Fibroblast of lung (primary cell): ENCODE data around the gene PIK3CD. TPM values are rescaled to one million over a fixed set of nuclear protein-coding genes. Genes with fewer than 3 reads are reported as not detected.

Source experiments
- DNase-seq, 2 donors: peaks; one replicate each; pipeline versions ENCODE4 v3.0.0 to v3.0.0-alpha.2; 2010; ENCODE audit warnings: low read depth in 2 of 2
- H2AFZ ChIP-seq: 2 replicates; pipeline ENCODE4 v1.5.1; 2012; ENCODE audit warnings: low read length, control low read depth, inconsistent platforms
- H3K27ac ChIP-seq: 2 replicates; pipeline ENCODE4 v1.5.1; 2011; ENCODE audit warnings: low read length, control low read depth; ENCODE audit not compliant: insufficient read depth
- H3K27me3 ChIP-seq: 2 replicates; pipeline ENCODE4 v1.5.1; 2011; ENCODE audit warnings: mild to moderate bottlenecking, low read length; ENCODE audit not compliant: control insufficient read depth, insufficient read depth
- H3K36me3 ChIP-seq: 2 replicates; pipeline ENCODE4 v1.5.1; 2011; ENCODE audit warnings: low read length; ENCODE audit not compliant: control insufficient read depth, insufficient read depth
- H3K4me1 ChIP-seq: 2 replicates; pipeline ENCODE4 v1.5.1; 2011; ENCODE audit warnings: low read length; ENCODE audit not compliant: control insufficient read depth, insufficient read depth; ENCODE audit errors: extremely low read depth
- H3K4me2 ChIP-seq: 2 replicates; pipeline ENCODE4 v1.5.1; 2011; ENCODE audit warnings: low read length, control low read depth; ENCODE audit not compliant: insufficient read depth; ENCODE audit errors: extremely low read depth
- H3K4me3 ChIP-seq, 4 experiments: fragments of 200-600 bp in 1 of 4; sonication (generic) in 1 of 4; replicated peaks in 1 of 4; 2 replicates each; pipeline ENCODE4 v1.5.1; 2011 to 2016; ENCODE audit warnings: low read length in 4 of 4, low read depth in 3 of 4, mild to moderate bottlenecking in 3 of 4, control low read depth in 2 of 4, inconsistent platforms in 1 of 4, mixed read lengths in 1 of 4; ENCODE audit not compliant: insufficient read depth in 1 of 4; ENCODE audit errors: control extremely low read depth in 1 of 4
- H3K79me2 ChIP-seq: 2 replicates; pipeline ENCODE4 v1.5.1; 2012; ENCODE audit warnings: mild to moderate bottlenecking, low read length, inconsistent platforms; ENCODE audit not compliant: control insufficient read depth, insufficient read depth
- H3K9ac ChIP-seq: 2 replicates; pipeline ENCODE4 v1.5.1; 2011; ENCODE audit warnings: mild to moderate bottlenecking, low read length, control low read depth; ENCODE audit not compliant: insufficient read depth
- H3K9me3 ChIP-seq: 2 replicates; pipeline ENCODE4 v1.5.1; 2012; ENCODE audit warnings: low read depth, low read length; ENCODE audit not compliant: control insufficient read depth, insufficient read depth
- H4K20me1 ChIP-seq: 2 replicates; pipeline ENCODE4 v1.5.1; 2011; ENCODE audit warnings: low read length; ENCODE audit not compliant: control insufficient read depth, insufficient read depth; ENCODE audit errors: extremely low read depth
- EZH2 ChIP-seq: IDR thresholded peaks from 2 replicates; pipeline ENCODE4 v1.5.1; 2012; ENCODE audit warnings: low read length, control low read depth, mild to moderate bottlenecking; ENCODE audit errors: missing control alignments
- polyA plus RNA-seq, 2 donors: library from polyadenylated mRNA; depleted of rRNA in 1 of 2; stranded (reverse) in 1 of 2; unstranded in 1 of 2; fragments of >200 nt; gene quantifications; 2 replicates each; pipeline ENCODE4 v1.2.1, GENCODE V29; 2011 to 2012; ENCODE audit warnings: missing spikeins in 1 of 2
- total RNA-seq: library from RNA; depleted of rRNA; stranded (reverse); fragments of >200 nt; gene quantifications from 2 replicates; pipeline ENCODE4 v1.2.1, GENCODE V29; 2014
- TF ChIP-seq, protein P1 (sequence below), 2 donors: IDR thresholded peaks in 1 of 2; conservative IDR thresholded peaks in 1 of 2; 1 replicate in 1 of 2; 2 replicates in 1 of 2; pipeline ENCODE4 v1.5.1; 2011 to 2012; ENCODE audit warnings: low read length in 2 of 2, control low read depth in 1 of 2, inconsistent platforms in 1 of 2, low read depth in 1 of 2, mild to moderate bottlenecking in 1 of 2

PIK3CD gene
- total and polyA plus RNA-seq, 2 donors (not counting 1 experiment from before 2014, with no cell fraction given): 2.8 to 6.4 TPM

GRCh38 chr1:9705337-9706093, 54.0 kb downstream of the PIK3CD start:
- Histone ChIP-seq H2AFZ (no peak overlapping the region), H3K27me3 (no peaks in the 10 kb centered on the region), H3K9ac (no peak overlapping the region), H3K9me3 (no peaks in the 10 kb centered on the region), H3K4me2 (no peak overlapping the region), H3K27ac (no peak overlapping the region), H3K36me3 (no peaks in the 10 kb centered on the region), H4K20me1 (no peaks in the 10 kb centered on the region), H3K4me1 (peaks cover 5% of the 10 kb centered on the region), H3K79me2 (no peaks in the 10 kb centered on the region), H3K4me3 (no peak overlapping the region)
- DNase-seq: peak in 1 of 2 donors; percentile 72
- TF ChIP-seq EZH2: no peak
- TF ChIP-seq, protein P1, sequence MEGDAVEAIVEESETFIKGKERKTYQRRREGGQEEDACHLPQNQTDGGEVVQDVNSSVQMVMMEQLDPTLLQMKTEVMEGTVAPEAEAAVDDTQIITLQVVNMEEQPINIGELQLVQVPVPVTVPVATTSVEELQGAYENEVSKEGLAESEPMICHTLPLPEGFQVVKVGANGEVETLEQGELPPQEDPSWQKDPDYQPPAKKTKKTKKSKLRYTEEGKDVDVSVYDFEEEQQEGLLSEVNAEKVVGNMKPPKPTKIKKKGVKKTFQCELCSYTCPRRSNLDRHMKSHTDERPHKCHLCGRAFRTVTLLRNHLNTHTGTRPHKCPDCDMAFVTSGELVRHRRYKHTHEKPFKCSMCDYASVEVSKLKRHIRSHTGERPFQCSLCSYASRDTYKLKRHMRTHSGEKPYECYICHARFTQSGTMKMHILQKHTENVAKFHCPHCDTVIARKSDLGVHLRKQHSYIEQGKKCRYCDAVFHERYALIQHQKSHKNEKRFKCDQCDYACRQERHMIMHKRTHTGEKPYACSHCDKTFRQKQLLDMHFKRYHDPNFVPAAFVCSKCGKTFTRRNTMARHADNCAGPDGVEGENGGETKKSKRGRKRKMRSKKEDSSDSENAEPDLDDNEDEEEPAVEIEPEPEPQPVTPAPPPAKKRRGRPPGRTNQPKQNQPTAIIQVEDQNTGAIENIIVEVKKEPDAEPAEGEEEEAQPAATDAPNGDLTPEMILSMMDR (conservative IDR thresholded peaks at IDR 0.05 in 1 of 2, IDR thresholded peaks at IDR 0.05 in 1 of 2; ENCODE audit: low read depth in 1 of 2, low read length in 2 of 2): no peak

DNA sequence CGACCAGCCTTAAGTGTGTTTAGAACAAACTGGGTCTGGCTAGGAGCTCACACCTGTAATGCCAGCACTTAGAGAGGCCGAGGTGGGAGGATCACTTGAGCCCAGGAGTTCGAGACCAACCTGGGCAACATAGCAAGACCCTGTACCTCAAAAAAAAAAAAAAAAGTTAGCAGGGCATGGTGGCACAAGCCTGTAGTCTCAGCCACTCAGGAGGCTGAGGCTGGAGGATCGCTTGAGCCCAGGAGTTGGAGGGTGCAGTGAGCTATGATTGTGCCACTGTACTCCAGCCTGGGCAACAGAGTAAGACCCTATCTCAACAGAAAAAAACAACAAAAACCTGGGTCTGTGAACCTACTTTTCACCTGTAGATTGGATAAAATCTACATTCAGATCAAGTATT, 54.6 kb downstream of the PIK3CD start:
- Histone ChIP-seq H3K9me3 (no peaks in the 10 kb centered on the region), H3K4me1 (peaks cover 3% of the 10 kb centered on the region), H3K36me3 (no peaks in the 10 kb centered on the region), H3K27ac (no peak overlapping the region), H3K4me3 (no peak overlapping the region), H3K4me2 (no peak overlapping the region), H3K79me2 (no peaks in the 10 kb centered on the region), H3K27me3 (no peaks in the 10 kb centered on the region), H3K9ac (no peak overlapping the region), H2AFZ (no peak overlapping the region), H4K20me1 (no peaks in the 10 kb centered on the region)
- DNase-seq: no peak
- TF ChIP-seq EZH2: no peak
- TF ChIP-seq, protein P1 (conservative IDR thresholded peaks at IDR 0.05 in 1 of 2, IDR thresholded peaks at IDR 0.05 in 1 of 2; ENCODE audit: low read depth in 1 of 2, low read length in 2 of 2): no peak

- DNase-seq: no peak
- Histone ChIP-seq H3K4me3 (no peak overlapping the region), H3K36me3 (no peaks in the 10 kb centered on the region), H3K9me3 (no peaks in the 10 kb centered on the region), H3K9ac (no peak overlapping the region), H3K27ac (no peak overlapping the region), H3K4me1 (peaks cover 3% of the 10 kb centered on the region), H3K27me3 (no peaks in the 10 kb centered on the region), H3K4me2 (no peak overlapping the region), H3K79me2 (no peaks in the 10 kb centered on the region), H2AFZ (no peak overlapping the region), H4K20me1 (no peaks in the 10 kb centered on the region)
- TF ChIP-seq EZH2: no peak
- TF ChIP-seq, protein P1 (conservative IDR thresholded peaks at IDR 0.05 in 1 of 2, IDR thresholded peaks at IDR 0.05 in 1 of 2; ENCODE audit: low read depth in 1 of 2, low read length in 2 of 2): no peak
These were observed 58.5 kb downstream of the PIK3CD start for GRCh38 chr1:9710037-9710436.
